Astrocyte of the cerebellum (primary cell): ENCODE results near the gene NPTX2.

Source experiments
- DNase-seq: peaks from one replicate; pipeline ENCODE4 v3.0.0-alpha.2; 2011; ENCODE audit warnings: low read depth
- H3K4me3 ChIP-seq: 2 replicates; pipeline ENCODE4 v1.5.1; 2011; ENCODE audit warnings: mild to moderate bottlenecking, low read depth, low read length, moderate library complexity
- in situ Hi-C: cut with HindIII; loops from 2 replicates; pipeline ENCODE4 v1.10.0; 2017; ENCODE audit warnings: low sequenced_read_pairs
- TF ChIP-seq, protein P1 (sequence below): IDR thresholded peaks from 2 replicates; pipeline ENCODE4 v1.5.1; 2012; ENCODE audit warnings: low read length, low read depth, moderate library complexity, mild to moderate bottlenecking; ENCODE audit errors: missing control alignments

The NPTX2 gene

DNA sequence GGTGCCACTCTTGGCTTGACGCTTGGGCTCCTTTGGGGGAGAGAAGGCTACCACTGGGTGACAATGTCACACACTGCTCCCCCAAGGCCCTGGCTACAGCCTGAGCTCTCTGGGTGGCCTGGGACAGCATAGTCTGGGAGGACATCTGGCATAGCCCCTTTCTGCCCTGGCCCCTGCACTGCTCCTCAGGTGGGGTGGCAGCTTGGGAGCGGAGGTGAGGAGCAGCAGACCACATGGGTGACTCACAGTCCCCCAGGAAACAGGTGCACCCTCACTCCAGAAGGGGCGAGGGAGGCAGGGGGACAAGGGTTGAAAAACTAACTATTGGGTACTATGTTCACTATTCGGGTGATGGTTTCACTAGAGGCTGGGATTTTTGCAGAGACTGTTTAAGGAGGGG lies 45.2 kb downstream of the NPTX2 start:
- H3K4me3 ChIP-seq: no peak overlapping the region
- in situ Hi-C loops: no loop called here
- no peak for DNase-seq
- TF ChIP-seq, protein P1, sequence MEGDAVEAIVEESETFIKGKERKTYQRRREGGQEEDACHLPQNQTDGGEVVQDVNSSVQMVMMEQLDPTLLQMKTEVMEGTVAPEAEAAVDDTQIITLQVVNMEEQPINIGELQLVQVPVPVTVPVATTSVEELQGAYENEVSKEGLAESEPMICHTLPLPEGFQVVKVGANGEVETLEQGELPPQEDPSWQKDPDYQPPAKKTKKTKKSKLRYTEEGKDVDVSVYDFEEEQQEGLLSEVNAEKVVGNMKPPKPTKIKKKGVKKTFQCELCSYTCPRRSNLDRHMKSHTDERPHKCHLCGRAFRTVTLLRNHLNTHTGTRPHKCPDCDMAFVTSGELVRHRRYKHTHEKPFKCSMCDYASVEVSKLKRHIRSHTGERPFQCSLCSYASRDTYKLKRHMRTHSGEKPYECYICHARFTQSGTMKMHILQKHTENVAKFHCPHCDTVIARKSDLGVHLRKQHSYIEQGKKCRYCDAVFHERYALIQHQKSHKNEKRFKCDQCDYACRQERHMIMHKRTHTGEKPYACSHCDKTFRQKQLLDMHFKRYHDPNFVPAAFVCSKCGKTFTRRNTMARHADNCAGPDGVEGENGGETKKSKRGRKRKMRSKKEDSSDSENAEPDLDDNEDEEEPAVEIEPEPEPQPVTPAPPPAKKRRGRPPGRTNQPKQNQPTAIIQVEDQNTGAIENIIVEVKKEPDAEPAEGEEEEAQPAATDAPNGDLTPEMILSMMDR: no peak

DNA sequence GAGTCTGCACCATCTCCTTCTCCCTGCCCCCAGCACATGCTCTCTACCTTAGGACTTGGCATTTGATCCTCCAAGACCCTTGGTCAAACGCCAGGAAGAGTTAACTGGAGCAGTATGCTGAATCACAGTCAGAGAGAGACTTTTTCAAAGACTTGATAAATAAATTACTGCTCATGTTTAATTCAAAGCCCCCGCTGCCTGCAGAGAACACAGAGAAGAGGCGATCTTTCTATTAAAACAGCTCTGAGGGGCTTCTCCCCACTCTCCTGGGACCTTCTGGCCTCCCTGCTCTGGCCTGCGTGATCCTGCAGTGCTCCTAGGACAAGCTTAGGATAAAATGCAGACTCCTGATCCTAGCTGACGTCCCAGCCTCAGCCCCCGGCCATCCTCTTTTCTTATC lies 47.8 kb downstream of the NPTX2 start:
- no peak for DNase-seq
- TF ChIP-seq, protein P1: no peak
- in situ Hi-C loops: no loop called here
- no peak overlapping the region for H3K4me3 ChIP-seq

DNA sequence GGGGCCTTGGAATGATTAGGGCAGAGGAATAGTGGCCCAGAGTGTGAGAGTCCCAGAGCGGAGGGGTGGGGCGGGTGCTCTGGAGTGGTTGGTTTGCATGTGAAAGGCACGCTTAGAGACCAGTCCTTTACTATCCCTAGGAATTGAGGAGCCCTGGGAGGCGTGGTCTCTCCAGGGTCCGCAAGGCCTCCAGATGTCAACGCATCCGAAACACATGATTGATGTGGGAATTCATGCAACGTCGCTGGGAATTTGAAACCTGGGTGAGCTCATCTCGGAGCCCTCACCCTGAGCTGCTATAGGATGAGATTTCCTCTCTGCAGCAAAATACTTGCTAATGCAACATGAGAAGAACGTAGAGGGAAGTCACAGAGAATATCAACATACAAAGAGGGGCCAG lies 51.2 kb downstream of the NPTX2 start:
- DNase-seq: no peak
- in situ Hi-C loops: no loop called here
- TF ChIP-seq, protein P1: no peak
- no peak overlapping the region for H3K4me3 ChIP-seq

DNA sequence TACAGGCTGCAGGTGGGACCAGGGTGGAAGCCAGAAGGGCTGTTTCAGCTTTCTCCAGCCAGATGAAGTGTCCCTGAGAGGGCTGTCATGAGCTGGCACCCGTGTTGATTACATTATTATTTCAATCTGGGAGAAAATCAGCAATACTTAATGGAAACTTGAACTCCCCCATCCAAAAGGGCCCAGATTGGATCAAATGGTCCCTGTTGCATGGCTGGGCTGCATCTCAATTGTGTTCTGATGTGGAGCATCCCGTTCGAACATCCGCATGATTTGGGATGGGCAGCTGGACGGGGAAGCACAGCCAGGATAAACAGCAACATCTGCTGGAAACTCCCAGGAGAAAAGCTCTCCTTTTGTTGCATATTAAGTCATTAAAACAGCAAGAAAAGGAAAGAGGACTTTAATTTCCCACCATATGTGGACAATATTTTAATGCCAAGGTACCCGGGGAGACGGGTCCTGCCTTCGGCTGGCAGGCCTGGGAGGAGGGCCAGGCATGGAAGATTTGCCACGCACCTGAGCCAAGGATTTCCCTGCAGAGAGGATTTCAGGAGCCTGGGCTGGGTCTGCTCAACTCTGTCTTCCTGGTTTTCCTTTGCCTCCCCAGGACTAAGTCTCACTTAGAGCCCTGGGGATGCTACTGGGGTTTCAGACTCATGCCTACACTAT lies 52.4 kb downstream of the NPTX2 start:
- H3K4me3 ChIP-seq: no peak overlapping the region
- in situ Hi-C loops: no loop called here
- no peak for DNase-seq
- TF ChIP-seq, protein P1: no peak

DNA sequence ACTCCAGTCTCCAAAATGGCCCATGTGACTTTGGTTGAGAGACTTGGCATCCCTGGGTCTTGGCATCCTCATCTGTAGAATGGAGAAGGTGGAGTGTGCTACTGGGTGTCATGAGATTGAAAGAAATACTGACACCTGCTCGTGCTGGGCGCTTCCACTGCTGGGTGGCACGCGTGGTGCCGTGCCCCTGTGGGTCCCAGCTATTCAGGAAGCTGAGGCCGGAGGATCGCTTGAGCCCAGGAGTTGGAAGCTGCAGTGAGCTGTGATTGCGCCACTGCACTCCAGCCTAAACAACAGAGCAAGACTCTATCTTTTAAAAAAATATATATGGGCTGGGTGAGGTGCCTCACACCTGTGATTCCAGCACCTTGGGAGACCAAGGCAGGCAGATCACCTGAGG lies 53.1 kb downstream of the NPTX2 start:
- DNase-seq: no peak
- TF ChIP-seq, protein P1: no peak
- no peak overlapping the region for H3K4me3 ChIP-seq
- in situ Hi-C loops: no loop called here

DNA sequence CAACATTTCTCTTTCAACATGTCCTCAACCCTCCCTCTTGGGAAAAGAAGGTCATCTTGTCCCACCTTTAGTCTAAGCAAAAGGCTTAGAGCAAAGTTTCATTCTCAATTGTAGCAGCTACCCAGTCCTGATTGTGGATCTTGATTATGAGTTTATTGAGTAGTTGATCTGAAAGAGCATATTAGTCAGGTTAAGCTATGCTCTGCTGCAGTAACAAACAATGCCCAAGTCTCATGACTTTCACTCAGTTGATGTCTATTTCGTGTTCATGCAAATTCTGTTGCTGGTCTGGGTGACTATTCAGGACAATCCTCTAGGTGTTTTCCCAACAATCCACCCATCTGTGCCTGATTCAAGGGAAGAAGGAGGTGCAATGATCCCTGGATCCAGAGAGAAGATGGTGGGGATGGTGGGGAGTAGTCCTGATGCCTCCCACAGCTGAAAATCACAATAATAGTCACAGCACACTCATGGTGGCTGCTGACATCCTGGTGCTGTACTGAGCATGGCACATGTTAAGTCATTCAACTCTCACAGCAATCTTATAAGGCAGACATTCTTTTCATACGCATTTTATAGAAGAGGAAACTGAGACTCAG lies 54.7 kb downstream of the NPTX2 start:
- DNase-seq: no peak
- H3K4me3 ChIP-seq: no peak overlapping the region
- in situ Hi-C loops: no loop called here
- TF ChIP-seq, protein P1: no peak
